NCI-H146 treated with DMSO at 0.1 percent for 48 hours (cell line): Measurements from ENCODE around the gene LRRC23.
"Not testable (repeated sequence)": the region's sequence is repeated elsewhere in the genome, so short reads cannot be mapped to it uniquely, and the experiment has no call there.

Source experiments
- DNase-seq: peaks from one replicate; lab custom pipeline; 2025; ENCODE audit not compliant: unreplicated experiment; lab: John Stamatoyannopoulos, UW

LRRC23 gene

GRCh38 chr12:6904280-6905276 lies at the start of gene LRRC23:
TSS of gene LRRC23 (plus strand) at chr12:6904822. CDS start at chr12:6905634, 812 bp downstream.
- DNase-seq, result peak; percentile 100

- DNase-seq, result no peak
Measured at GRCh38 chr12:6855322-6855721, 49.3 kb upstream of the LRRC23 start.

GRCh38 chr12:6858799-6859198 lies 45.8 kb upstream of the LRRC23 start:
- DNase-seq, result no peak

GRCh38 chr12:6860116-6860515 lies 44.5 kb upstream of the LRRC23 start:
- no peak for DNase-seq

- DNase-seq, result no peak
Measured at GRCh38 chr12:6860942-6861341, 43.7 kb upstream of the LRRC23 start.

- DNase-seq, result no peak
Measured at GRCh38 chr12:6861391-6861790, 43.2 kb upstream of the LRRC23 start.

GRCh38 chr12:6863033-6863432 lies 41.6 kb upstream of the LRRC23 start:
- no peak for DNase-seq

GRCh38 chr12:6863586-6864321 lies 40.9 kb upstream of the LRRC23 start:
- DNase-seq, result no peak

GRCh38 chr12:6865307-6865706 lies 39.3 kb upstream of the LRRC23 start:
- not testable (repeated sequence) for DNase-seq

- no peak for DNase-seq
Measured at GRCh38 chr12:6866163-6866919, 38.3 kb upstream of the LRRC23 start.

GRCh38 chr12:6866920-6867412 lies 37.7 kb upstream of the LRRC23 start:
- DNase-seq, result no peak

GRCh38 chr12:6867413-6868210 lies 37.0 kb upstream of the LRRC23 start, which contains the start of gene TPI1:
TSS of gene TPI1 (plus strand) at chr12:6867531. CDS start at chr12:6867567, 36 bp downstream.
- peak; percentile 83 for DNase-seq

GRCh38 chr12:6868211-6869048 lies 36.2 kb upstream of the LRRC23 start:
- no peak for DNase-seq

GRCh38 chr12:6869049-6870021 lies 35.3 kb upstream of the LRRC23 start:
- DNase-seq, result peak; percentile 82

GRCh38 chr12:6870304-6870703 lies 34.3 kb upstream of the LRRC23 start:
- not testable (repeated sequence) for DNase-seq

- peak; percentile 15 for DNase-seq
Measured at GRCh38 chr12:6871052-6871957, 33.3 kb upstream of the LRRC23 start.
